ENCODE measurements around the gene SMARCE1.
"Not testable (repeated sequence)": the region's sequence is repeated elsewhere in the genome, so short reads cannot be mapped to it uniquely, and the experiment has no call there.

The SMARCE1 gene

GRCh38 chr17:40608061-40608581 lies 39.5 kb downstream of the SMARCE1 start:
- peak; percentile 91 for DNase-seq

GRCh38 chr17:40607641-40608040 lies 40.0 kb downstream of the SMARCE1 start:
- DNase-seq, result peak; percentile 75

GRCh38 chr17:40606548-40607353 lies 40.9 kb downstream of the SMARCE1 start:
- no peak for DNase-seq

GRCh38 chr17:40605306-40605705 lies 42.3 kb downstream of the SMARCE1 start:
- DNase-seq, result peak; percentile 82

GRCh38 chr17:40604327-40605080 lies 43.1 kb downstream of the SMARCE1 start:
- peak; percentile 17 for DNase-seq

- peak; percentile 83 for DNase-seq
Observed at GRCh38 chr17:40602445-40603443, 44.9 kb downstream of the SMARCE1 start.

GRCh38 chr17:40600486-40601046 lies 47.1 kb downstream of the SMARCE1 start:
- no peak for DNase-seq

GRCh38 chr17:40599468-40599763 lies 48.2 kb downstream of the SMARCE1 start:
- DNase-seq, result no peak

GRCh38 chr17:40598619-40599467 lies 48.8 kb downstream of the SMARCE1 start:
- DNase-seq, result peak; percentile 90

- no peak for DNase-seq
Observed at GRCh38 chr17:40598301-40598618, 49.4 kb downstream of the SMARCE1 start.

- peak; percentile 21 for DNase-seq
Observed at GRCh38 chr17:40597556-40598300, 49.9 kb downstream of the SMARCE1 start.

GRCh38 chr17:40597156-40597555 lies 50.5 kb downstream of the SMARCE1 start:
- peak; percentile 44 for DNase-seq

GRCh38 chr17:40596261-40596919 lies 51.2 kb downstream of the SMARCE1 start:
- peak; percentile 52 for DNase-seq

GRCh38 chr17:40590742-40591141 lies 56.9 kb downstream of the SMARCE1 start:
- no peak for DNase-seq

GRCh38 chr17:40588552-40588951 lies 59.1 kb downstream of the SMARCE1 start:
- peak; percentile 32 for DNase-seq

GRCh38 chr17:40586264-40586663 lies 61.4 kb downstream of the SMARCE1 start:
- DNase-seq, result not testable (repeated sequence)

GRCh38 chr17:40584950-40585349 lies 62.7 kb downstream of the SMARCE1 start:
- DNase-seq, result not testable (repeated sequence)

GRCh38 chr17:40582328-40582901 lies 65.2 kb downstream of the SMARCE1 start:
- peak; percentile 83 for DNase-seq

GRCh38 chr17:40580140-40580539 lies 67.5 kb downstream of the SMARCE1 start:
- DNase-seq, result no peak

- DNase-seq, result no peak
Observed at GRCh38 chr17:40579471-40579870, 68.1 kb downstream of the SMARCE1 start.

Measured in CD4-positive, alpha-beta T cell treated with Interleukin-21 for 1 hour (primary cell).